GM23338 (cell line): ENCODE results near the gene QSOX1. TPM values are rescaled to one million over a fixed set of nuclear protein-coding genes. Genes with fewer than 3 reads are reported as not detected.

Source experiments
- ATAC-seq: fragments of 200-7000 bp; cut with Tn5 transposase; 3 replicates; pipeline ENCODE4 v1.9.1; 2020
- DNase-seq: peaks from one replicate; pipeline ENCODE4 v3.0.0-alpha.2; 2015; ENCODE audit warnings: low spot score
- H2AFZ ChIP-seq: fragments of 200-600 bp; sonication (generic); 2 replicates; pipeline ENCODE4 v1.8.0; 2016; ENCODE audit warnings: antibody characterized with exemption, mild to moderate bottlenecking, moderate library complexity
- H3F3A ChIP-seq: fragments of 200-600 bp; sonication (generic); replicated peaks from 2 replicates; pipeline ENCODE4 v1.8.0; 2017; ENCODE audit warnings: antibody characterized with exemption, mixed run types, low read depth
- H3K27ac ChIP-seq: fragments of 200-600 bp; sonication (generic); 2 replicates; pipeline ENCODE4 v1.6.1; 2016; ENCODE audit warnings: low read depth
- H3K27me3 ChIP-seq: fragments of 200-600 bp; sonication (generic); 2 replicates; pipeline ENCODE4 v1.8.0; 2016; ENCODE audit warnings: mild to moderate bottlenecking, mixed run types, moderate library complexity; ENCODE audit not compliant: insufficient read depth
- H3K36me3 ChIP-seq: fragments of 200-600 bp; sonication (generic); 2 replicates; pipeline ENCODE4 v1.8.0; 2016; ENCODE audit warnings: mild to moderate bottlenecking; ENCODE audit not compliant: insufficient read depth
- H3K4me1 ChIP-seq: fragments of 200-600 bp; sonication (generic); 2 replicates; pipeline ENCODE4 v1.8.0; 2016; ENCODE audit warnings: mild to moderate bottlenecking, moderate library complexity; ENCODE audit not compliant: insufficient read depth
- H3K4me2 ChIP-seq: fragments of 200-600 bp; sonication (generic); 2 replicates; pipeline ENCODE4 v1.7.1; 2017; ENCODE audit warnings: mixed run types
- H3K4me3 ChIP-seq: fragments of 200-600 bp; sonication (generic); 2 replicates; pipeline ENCODE4 v1.6.1; 2016; ENCODE audit warnings: mixed run types
- H3K79me2 ChIP-seq: fragments of 200-600 bp; sonication (generic); replicated peaks from 2 replicates; pipeline ENCODE4 v1.8.0; 2017; ENCODE audit warnings: mild to moderate bottlenecking; ENCODE audit not compliant: insufficient read depth
- H3K9me2 ChIP-seq: fragments of 200-600 bp; sonication (generic); 2 replicates; pipeline ENCODE4 v1.8.0; 2017; ENCODE audit not compliant: insufficient read depth
- H4K20me1 ChIP-seq: fragments of 200-600 bp; sonication (generic); replicated peaks from 2 replicates; pipeline ENCODE4 v1.8.0; 2017; ENCODE audit warnings: mild to moderate bottlenecking; ENCODE audit not compliant: insufficient read depth
- H3K27ac Mint-ChIP-seq: 2 replicates; pipeline ENCODE4 v1.8.0; 2020; ENCODE audit warnings: inconsistent platforms, mild to moderate bottlenecking, moderate library complexity, mixed read lengths
- H3K27me3 Mint-ChIP-seq: 3 replicates; pipeline ENCODE4 v1.8.0; 2022; ENCODE audit warnings: low read depth, mild to moderate bottlenecking, moderate library complexity, mixed read lengths, inconsistent platforms; ENCODE audit not compliant: insufficient read depth, poor library complexity
- H3K36me3 Mint-ChIP-seq: 3 replicates; pipeline ENCODE4 v1.8.0; 2021; ENCODE audit warnings: low read depth, mild to moderate bottlenecking, inconsistent platforms, moderate library complexity, mixed read lengths
- H3K4me1 Mint-ChIP-seq: 3 replicates; pipeline ENCODE4 v1.8.0; 2020; ENCODE audit warnings: mild to moderate bottlenecking, inconsistent platforms, mixed read lengths
- H3K4me3 Mint-ChIP-seq: 3 replicates; pipeline ENCODE4 v1.8.0; 2021; ENCODE audit warnings: moderate library complexity, mild to moderate bottlenecking, inconsistent platforms, mixed read lengths
- H3K9me3 Mint-ChIP-seq: 3 replicates; pipeline ENCODE4 v1.8.0; 2020; ENCODE audit warnings: moderate library complexity, mild to moderate bottlenecking, inconsistent platforms, mixed read lengths
- CREB1 ChIP-seq: fragments of 250-450 bp; sonication (Bioruptor Pico); IDR thresholded peaks from 2 replicates; pipeline ENCODE4 v1.5.0; 2020; ENCODE audit warnings: low read depth, mild to moderate bottlenecking, moderate library complexity
- CTCF ChIP-seq, 2 experiments: fragments of 200-600 bp in 1 of 2; sonication (generic) in 1 of 2; conservative IDR thresholded peaks; 2 replicates each; pipeline versions ENCODE4 v1.5.1 to v1.6.1; 2016 to 2017; ENCODE audit warnings: antibody characterized with exemption in 2 of 2, low read depth in 2 of 2, mild to moderate bottlenecking in 2 of 2, moderate library complexity in 1 of 2
- EZH2phosphoT487 ChIP-seq: fragments of 200-600 bp; sonication (generic); IDR thresholded peaks from one replicate; pipeline ENCODE4 v1.8.1; 2018; ENCODE audit warnings: antibody characterized with exemption; ENCODE audit not compliant: unreplicated experiment
- JUNB ChIP-seq: IDR thresholded peaks from one replicate; pipeline ENCODE4 v1.6.1; 2016; ENCODE audit warnings: antibody characterized with exemption; ENCODE audit not compliant: unreplicated experiment
- NANOG ChIP-seq: IDR thresholded peaks from 2 replicates; pipeline ENCODE4 v1.6.1; 2016; ENCODE audit warnings: antibody characterized with exemption, borderline replicate concordance
- POLR2AphosphoS5 ChIP-seq: IDR thresholded peaks from 2 replicates; pipeline ENCODE4 v1.6.1; 2016; ENCODE audit warnings: antibody characterized with exemption, low read depth
- STAT1 ChIP-seq: IDR thresholded peaks from one replicate; pipeline ENCODE4 v1.6.1; 2016; ENCODE audit warnings: antibody characterized with exemption; ENCODE audit not compliant: unreplicated experiment
- ZNF114 ChIP-seq: fragments of 250-450 bp; sonication (Bioruptor Pico); IDR thresholded peaks from 2 replicates; pipeline ENCODE4 v1.5.0; 2020; ENCODE audit warnings: mild to moderate bottlenecking, moderate library complexity
- ZNF331 ChIP-seq: fragments of 250-450 bp; sonication (Bioruptor Pico); IDR thresholded peaks from 2 replicates; pipeline ENCODE4 v1.5.0; 2020; ENCODE audit warnings: low read depth, mild to moderate bottlenecking, moderate library complexity
- polyA plus RNA-seq: library from polyadenylated mRNA; unstranded; fragments of >200 nt; fragmentation: Nextera tagmentation; extraction: Ambion mirVana; gene quantifications from 2 replicates; pipeline ENCODE4 v1.2.1, GENCODE V29; 2016
- total RNA-seq: library from RNA; depleted of rRNA; stranded (reverse); fragments of >200 nt; shearing (Covaris generic); gene quantifications from 2 replicates; pipeline ENCODE4 v1.2.3, GENCODE V29; 2014
- TF ChIP-seq, protein P1 (sequence below): IDR thresholded peaks from 2 replicates; pipeline ENCODE4 v1.6.1; 2016; ENCODE audit warnings: antibody characterized with exemption

The QSOX1 gene
- total and polyA plus RNA-seq, 2 experiments from 2014 or later: 47.8 to 119 TPM

- no peak for TF ChIP-seq ZNF331 (CRISPR knock-in tag)
- no peak for TF ChIP-seq EZH2phosphoT487
- no peak for TF ChIP-seq NANOG
- TF ChIP-seq JUNB: no peak
- TF ChIP-seq CREB1 (CRISPR knock-in tag): no peak
- TF ChIP-seq CTCF (conservative IDR thresholded peaks at IDR 0.05; ENCODE audit: low read depth in 2 of 2): no peak
- TF ChIP-seq, protein P1, sequence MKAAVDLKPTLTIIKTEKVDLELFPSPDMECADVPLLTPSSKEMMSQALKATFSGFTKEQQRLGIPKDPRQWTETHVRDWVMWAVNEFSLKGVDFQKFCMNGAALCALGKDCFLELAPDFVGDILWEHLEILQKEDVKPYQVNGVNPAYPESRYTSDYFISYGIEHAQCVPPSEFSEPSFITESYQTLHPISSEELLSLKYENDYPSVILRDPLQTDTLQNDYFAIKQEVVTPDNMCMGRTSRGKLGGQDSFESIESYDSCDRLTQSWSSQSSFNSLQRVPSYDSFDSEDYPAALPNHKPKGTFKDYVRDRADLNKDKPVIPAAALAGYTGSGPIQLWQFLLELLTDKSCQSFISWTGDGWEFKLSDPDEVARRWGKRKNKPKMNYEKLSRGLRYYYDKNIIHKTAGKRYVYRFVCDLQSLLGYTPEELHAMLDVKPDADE: no peak
- TF ChIP-seq STAT1: no peak
- Histone ChIP-seq H3K4me3 (no peak overlapping the region), H3K27me3 (no peaks in the 10 kb centered on the region), H3K9me2 (no peaks in the 10 kb centered on the region), H3F3A (no peaks in the 10 kb centered on the region), H3K4me1 (no peaks in the 10 kb centered on the region), H3K4me2 (no peak overlapping the region), H2AFZ (no peak overlapping the region), H3K27ac (no peak overlapping the region), H3K36me3 (no peaks in the 10 kb centered on the region), H3K79me2 (no peaks in the 10 kb centered on the region), H4K20me1 (no peaks in the 10 kb centered on the region)
- H3K9me3 Mint-ChIP-seq: no peaks in the 10 kb centered on the region
- H3K27me3 Mint-ChIP-seq: peaks cover 8% of the 10 kb centered on the region
- peaks cover 2% of the 10 kb centered on the region; the same call in 1 of the 3 replicates for H3K4me1 Mint-ChIP-seq
- H3K36me3 Mint-ChIP-seq: peaks cover 16% of the 10 kb centered on the region; the same call in 2 of the 3 replicates
- no peak for ATAC-seq
- no peak for DNase-seq
- no peak overlapping the region for H3K4me3 Mint-ChIP-seq
- H3K27ac Mint-ChIP-seq: no peak overlapping the region
Measured at GRCh38 chr1:180198611-180199010, 43.9 kb downstream of the QSOX1 start.

GRCh38 chr1:180199018-180199417, 44.3 kb downstream of the QSOX1 start:
- Histone ChIP-seq H3K36me3 (no peaks in the 10 kb centered on the region), H3K9me2 (no peaks in the 10 kb centered on the region), H2AFZ (no peak overlapping the region), H3K4me1 (no peaks in the 10 kb centered on the region), H3K27ac (no peak overlapping the region), H4K20me1 (no peaks in the 10 kb centered on the region), H3K79me2 (no peaks in the 10 kb centered on the region), H3K4me3 (no peak overlapping the region), H3K4me2 (no peak overlapping the region), H3K27me3 (no peaks in the 10 kb centered on the region), H3F3A (no peaks in the 10 kb centered on the region)
- peaks cover 8% of the 10 kb centered on the region for H3K27me3 Mint-ChIP-seq
- H3K4me3 Mint-ChIP-seq: no peak overlapping the region
- H3K27ac Mint-ChIP-seq: no peak overlapping the region
- H3K9me3 Mint-ChIP-seq: no peaks in the 10 kb centered on the region
- peaks cover 2% of the 10 kb centered on the region; the same call in 1 of the 3 replicates for H3K4me1 Mint-ChIP-seq
- TF ChIP-seq EZH2phosphoT487 (no peak), CTCF (conservative IDR thresholded peaks at IDR 0.05; ENCODE audit: low read depth in 2 of 2) (no peak), POLR2AphosphoS5 (no peak), ZNF114 (CRISPR knock-in tag) (no peak)
- peaks cover 16% of the 10 kb centered on the region; the same call in 2 of the 3 replicates for H3K36me3 Mint-ChIP-seq
- DNase-seq: no peak
- no peak for ATAC-seq
